Measurements from ENCODE around the gene REP15.
"Not testable (repeated sequence)": the region's sequence is repeated elsewhere in the genome, so short reads cannot be mapped to it uniquely, and the experiment has no call there.

REP15 gene

GRCh38 chr12:27703720-27704452 lies 7.6 kb downstream of the REP15 start:
- DNase-seq: peak in 7 of 14 donors; percentile 1 to 31 (median 23)

- DNase-seq: peak in 1 of 14 donors; percentile 2
These were observed 9.0 kb downstream of the REP15 start for GRCh38 chr12:27705263-27705662.

GRCh38 chr12:27707216-27707615 lies 11.0 kb downstream of the REP15 start:
- no peak for DNase-seq

GRCh38 chr12:27709212-27709931 lies 13.1 kb downstream of the REP15 start:
- no peak for DNase-seq

- peak in 1 of 14 donors; percentile 9 for DNase-seq
These were observed 13.8 kb downstream of the REP15 start for GRCh38 chr12:27709932-27710591.

- DNase-seq: peak; percentile 58 to 93 (median 88)
These were observed 14.5 kb downstream of the REP15 start, which contains the start of gene MRPS35 for GRCh38 chr12:27710592-27711316. Gene MRPS35, plus strand, starts transcription at chr12:27710832. Its CDS starts 12 bp downstream, at chr12:27710844.

GRCh38 chr12:27711317-27711682 lies 15.1 kb downstream of the REP15 start:
- peak in 1 of 14 donors; percentile 12 for DNase-seq

- DNase-seq: no peak
These were observed 15.7 kb downstream of the REP15 start for GRCh38 chr12:27711967-27712366.

- no peak for DNase-seq
These were observed 27.0 kb downstream of the REP15 start for GRCh38 chr12:27723212-27723611.

- DNase-seq: no peak
These were observed 33.9 kb downstream of the REP15 start for GRCh38 chr12:27730097-27730588.

GRCh38 chr12:27732281-27732680 lies 36.0 kb downstream of the REP15 start:
- DNase-seq: no peak

GRCh38 chr12:27733052-27733656 lies 36.9 kb downstream of the REP15 start:
- DNase-seq: no peak

- DNase-seq: no peak
These were observed 37.5 kb downstream of the REP15 start for GRCh38 chr12:27733791-27734190.

GRCh38 chr12:27734321-27734720 lies 38.1 kb downstream of the REP15 start:
- DNase-seq: not testable (repeated sequence)

GRCh38 chr12:27743601-27744000 lies 47.4 kb downstream of the REP15 start:
- no peak for DNase-seq

GRCh38 chr12:27745734-27746133 lies 49.5 kb downstream of the REP15 start:
- DNase-seq: not testable (repeated sequence)

Data from C1 segment of cervical spinal cord (tissue), 14 donors.